ENCODE results near the gene AP4B1. TPM values are rescaled to one million over a fixed set of nuclear protein-coding genes. Genes with fewer than 3 reads are reported as not detected.

AP4B1 gene
- total and polyA plus RNA-seq, 9 of the 15 experiments (the other 6 are each of a cell fraction or from before 2014, with no cell fraction given): 15.8 to 36.5 (median 24.6) TPM

DNA sequence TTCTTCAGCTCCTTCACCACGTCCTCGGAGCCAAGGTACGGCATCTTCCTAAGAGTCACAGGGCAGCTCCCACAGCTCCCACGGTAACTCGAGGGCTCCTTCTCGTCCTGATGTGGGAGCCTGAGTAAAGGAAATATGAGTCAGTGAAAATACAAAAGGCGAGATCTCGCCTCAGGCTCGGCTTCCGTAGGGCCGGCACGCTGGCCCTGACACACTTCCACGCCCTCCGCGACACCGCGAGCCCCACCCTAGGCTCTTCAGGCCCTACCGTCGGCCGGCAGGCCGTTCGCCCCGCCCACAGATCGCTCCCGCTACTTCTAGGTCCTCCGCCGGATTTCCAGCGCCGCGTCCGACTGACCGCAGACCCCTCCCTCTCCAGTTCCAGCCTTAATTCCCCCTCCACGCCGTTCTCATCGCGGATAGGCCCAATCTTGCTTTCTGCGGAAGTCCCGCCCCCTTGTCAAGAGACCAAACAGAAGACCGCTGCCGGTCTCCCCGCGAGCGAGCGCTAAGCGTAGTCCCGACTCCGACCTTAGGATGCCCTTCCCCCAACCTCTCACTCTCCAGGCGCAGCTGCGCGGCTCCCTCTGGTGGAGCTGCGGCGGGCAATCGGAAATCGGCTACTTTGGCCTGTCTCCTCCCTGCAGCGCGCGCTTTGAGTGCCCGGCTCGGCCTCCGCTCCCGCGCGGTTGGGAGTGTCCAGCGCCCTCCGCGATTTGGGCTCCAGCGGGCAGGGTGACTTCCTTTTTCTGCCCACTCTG is at the start of gene AP4B1, which contains the start of gene DCLRE1B (continued):
- TF ChIP-seq, protein P1, sequence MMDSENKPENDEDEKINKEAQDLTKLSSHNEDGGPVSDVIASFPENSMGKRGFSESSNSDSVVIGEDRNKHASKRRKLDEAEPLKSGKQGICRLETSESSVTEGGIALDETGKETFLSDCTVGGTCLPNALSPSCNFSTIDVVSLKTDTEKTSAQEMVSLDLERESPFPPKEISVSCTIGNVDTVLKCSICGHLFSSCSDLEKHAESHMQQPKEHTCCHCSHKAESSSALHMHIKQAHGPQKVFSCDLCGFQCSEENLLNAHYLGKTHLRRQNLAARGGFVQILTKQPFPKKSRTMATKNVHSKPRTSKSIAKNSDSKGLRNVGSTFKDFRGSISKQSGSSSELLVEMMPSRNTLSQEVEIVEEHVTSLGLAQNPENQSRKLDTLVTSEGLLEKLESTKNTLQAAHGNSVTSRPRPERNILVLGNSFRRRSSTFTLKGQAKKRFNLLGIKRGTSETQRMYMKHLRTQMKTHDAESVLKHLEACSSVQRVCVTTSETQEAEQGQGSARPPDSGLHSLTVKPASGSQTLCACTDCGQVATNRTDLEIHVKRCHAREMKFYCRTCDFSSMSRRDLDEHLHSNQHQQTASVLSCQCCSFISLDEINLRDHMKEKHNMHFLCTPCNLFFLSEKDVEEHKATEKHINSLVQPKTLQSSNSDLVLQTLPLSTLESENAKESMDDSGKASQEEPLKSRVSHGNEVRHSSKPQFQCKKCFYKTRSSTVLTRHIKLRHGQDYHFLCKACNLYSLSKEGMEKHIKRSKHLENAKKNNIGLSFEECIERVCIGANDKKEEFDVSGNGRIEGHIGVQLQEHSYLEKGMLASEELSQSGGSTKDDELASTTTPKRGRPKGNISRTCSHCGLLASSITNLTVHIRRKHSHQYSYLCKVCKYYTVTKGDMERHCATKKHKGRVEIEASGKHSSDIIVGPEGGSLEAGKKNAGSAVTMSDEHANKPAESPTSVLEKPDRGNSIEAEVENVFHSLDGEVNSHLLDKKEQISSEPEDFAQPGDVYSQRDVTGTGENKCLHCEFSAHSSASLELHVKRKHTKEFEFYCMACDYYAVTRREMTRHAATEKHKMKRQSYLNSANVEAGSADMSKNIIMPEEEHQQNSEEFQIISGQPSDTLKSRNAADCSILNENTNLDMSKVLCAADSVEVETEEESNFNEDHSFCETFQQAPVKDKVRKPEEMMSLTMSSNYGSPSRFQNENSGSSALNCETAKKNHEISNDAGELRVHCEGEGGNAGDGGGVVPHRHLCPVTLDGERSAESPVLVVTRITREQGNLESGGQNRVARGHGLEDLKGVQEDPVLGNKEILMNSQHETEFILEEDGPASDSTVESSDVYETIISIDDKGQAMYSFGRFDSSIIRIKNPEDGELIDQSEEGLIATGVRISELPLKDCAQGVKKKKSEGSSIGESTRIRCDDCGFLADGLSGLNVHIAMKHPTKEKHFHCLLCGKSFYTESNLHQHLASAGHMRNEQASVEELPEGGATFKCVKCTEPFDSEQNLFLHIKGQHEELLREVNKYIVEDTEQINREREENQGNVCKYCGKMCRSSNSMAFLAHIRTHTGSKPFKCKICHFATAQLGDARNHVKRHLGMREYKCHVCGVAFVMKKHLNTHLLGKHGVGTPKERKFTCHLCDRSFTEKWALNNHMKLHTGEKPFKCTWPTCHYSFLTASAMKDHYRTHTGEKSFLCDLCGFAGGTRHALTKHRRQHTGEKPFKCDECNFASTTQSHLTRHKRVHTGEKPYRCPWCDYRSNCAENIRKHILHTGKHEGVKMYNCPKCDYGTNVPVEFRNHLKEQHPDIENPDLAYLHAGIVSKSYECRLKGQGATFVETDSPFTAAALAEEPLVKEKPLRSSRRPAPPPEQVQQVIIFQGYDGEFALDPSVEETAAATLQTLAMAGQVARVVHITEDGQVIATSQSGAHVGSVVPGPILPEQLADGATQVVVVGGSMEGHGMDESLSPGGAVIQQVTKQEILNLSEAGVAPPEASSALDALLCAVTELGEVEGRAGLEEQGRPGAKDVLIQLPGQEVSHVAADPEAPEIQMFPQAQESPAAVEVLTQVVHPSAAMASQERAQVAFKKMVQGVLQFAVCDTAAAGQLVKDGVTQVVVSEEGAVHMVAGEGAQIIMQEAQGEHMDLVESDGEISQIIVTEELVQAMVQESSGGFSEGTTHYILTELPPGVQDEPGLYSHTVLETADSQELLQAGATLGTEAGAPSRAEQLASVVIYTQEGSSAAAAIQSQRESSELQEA (IDR thresholded peaks at IDR 0.05; ENCODE audit: low read depth): peak; percentile 94
- TF ChIP-seq MYC (IDR thresholded peaks at IDR 0.05; ENCODE audit: low read depth, low read length): peak; percentile 89
- TF ChIP-seq MYC (CRISPR knock-in tag; IDR thresholded peaks at IDR 0.05; ENCODE audit: borderline replicate concordance, low read depth): 0 out of 2 replicates have a peak, but pooled peaks have one; percentile 89
- peak; percentile 77 for TF ChIP-seq SUPT5H (IDR thresholded peaks at IDR 0.05)
- TF ChIP-seq, protein P2, sequence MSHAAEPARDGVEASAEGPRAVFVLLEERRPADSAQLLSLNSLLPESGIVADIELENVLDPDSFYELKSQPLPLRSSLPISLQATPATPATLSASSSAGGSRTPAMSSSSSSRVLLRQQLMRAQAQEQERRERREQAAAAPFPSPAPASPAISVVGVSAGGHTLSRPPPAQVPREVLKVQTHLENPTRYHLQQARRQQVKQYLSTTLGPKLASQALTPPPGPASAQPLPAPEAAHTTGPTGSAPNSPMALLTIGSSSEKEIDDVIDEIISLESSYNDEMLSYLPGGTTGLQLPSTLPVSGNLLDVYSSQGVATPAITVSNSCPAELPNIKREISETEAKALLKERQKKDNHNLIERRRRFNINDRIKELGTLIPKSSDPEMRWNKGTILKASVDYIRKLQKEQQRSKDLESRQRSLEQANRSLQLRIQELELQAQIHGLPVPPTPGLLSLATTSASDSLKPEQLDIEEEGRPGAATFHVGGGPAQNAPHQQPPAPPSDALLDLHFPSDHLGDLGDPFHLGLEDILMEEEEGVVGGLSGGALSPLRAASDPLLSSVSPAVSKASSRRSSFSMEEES (CRISPR knock-in tag; IDR thresholded peaks at IDR 0.05): no peak
- TF ChIP-seq ETV1 (tag; conservative IDR thresholded peaks at IDR 0.05; ENCODE audit: low read depth): peak; percentile 52
- TF ChIP-seq, protein P3, sequence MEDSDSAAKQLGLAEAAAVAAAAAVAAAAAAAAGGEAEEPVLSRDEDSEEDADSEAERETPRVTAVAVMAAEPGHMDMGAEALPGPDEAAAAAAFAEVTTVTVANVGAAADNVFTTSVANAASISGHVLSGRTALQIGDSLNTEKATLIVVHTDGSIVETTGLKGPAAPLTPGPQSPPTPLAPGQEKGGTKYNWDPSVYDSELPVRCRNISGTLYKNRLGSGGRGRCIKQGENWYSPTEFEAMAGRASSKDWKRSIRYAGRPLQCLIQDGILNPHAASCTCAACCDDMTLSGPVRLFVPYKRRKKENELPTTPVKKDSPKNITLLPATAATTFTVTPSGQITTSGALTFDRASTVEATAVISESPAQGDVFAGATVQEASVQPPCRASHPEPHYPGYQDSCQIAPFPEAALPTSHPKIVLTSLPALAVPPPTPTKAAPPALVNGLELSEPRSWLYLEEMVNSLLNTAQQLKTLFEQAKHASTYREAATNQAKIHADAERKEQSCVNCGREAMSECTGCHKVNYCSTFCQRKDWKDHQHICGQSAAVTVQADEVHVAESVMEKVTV (CRISPR knock-in tag; IDR thresholded peaks at IDR 0.05): peak; percentile 93
- TF ChIP-seq, protein P4, sequence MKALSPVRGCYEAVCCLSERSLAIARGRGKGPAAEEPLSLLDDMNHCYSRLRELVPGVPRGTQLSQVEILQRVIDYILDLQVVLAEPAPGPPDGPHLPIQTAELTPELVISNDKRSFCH (CRISPR knock-in tag; IDR thresholded peaks at IDR 0.05): no peak
- TF ChIP-seq, protein P4 (tag; IDR thresholded peaks at IDR 0.05): no peak
- TF ChIP-seq PRPF4 (IDR thresholded peaks at IDR 0.05; ENCODE audit: insufficient read depth, low read depth, low read length, poor library complexity, severe bottlenecking): no peak
- TF ChIP-seq, protein P5, sequence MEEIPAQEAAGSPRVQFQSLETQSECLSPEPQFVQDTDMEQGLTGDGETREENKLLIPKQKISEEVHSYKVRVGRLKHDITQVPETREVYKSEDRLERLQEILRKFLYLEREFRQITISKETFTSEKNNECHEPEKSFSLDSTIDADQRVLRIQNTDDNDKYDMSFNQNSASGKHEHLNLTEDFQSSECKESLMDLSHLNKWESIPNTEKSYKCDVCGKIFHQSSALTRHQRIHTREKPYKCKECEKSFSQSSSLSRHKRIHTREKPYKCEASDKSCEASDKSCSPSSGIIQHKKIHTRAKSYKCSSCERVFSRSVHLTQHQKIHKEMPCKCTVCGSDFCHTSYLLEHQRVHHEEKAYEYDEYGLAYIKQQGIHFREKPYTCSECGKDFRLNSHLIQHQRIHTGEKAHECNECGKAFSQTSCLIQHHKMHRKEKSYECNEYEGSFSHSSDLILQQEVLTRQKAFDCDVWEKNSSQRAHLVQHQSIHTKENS (CRISPR knock-in tag; IDR thresholded peaks at IDR 0.05): no peak
- TF ChIP-seq SMAD1 (IDR thresholded peaks at IDR 0.05; ENCODE audit: low read depth, low read length, partially characterized antibody): peak; percentile 73
- TF ChIP-seq NCOA4 (IDR thresholded peaks at IDR 0.05; ENCODE audit: partially characterized antibody): peak; percentile 80

Data from K562 (cell line).